GM18499 (cell line): ENCODE results near the gene QPCTL.

Source experiments
- ATAC-seq: cut with Tn5 transposase; IDR thresholded peaks from one replicate; pipeline ENCODE4 v1.9.1; 2021; ENCODE audit warnings: moderate number of reproducible peaks; ENCODE audit not compliant: insufficient read depth, unreplicated experiment

The QPCTL gene

GRCh38 chr19:45692187-45693105 is at the start of gene QPCTL:
Gene QPCTL, plus strand, starts transcription at chr19:45692666. Its CDS starts 38 bp downstream, at chr19:45692704.
- peak; percentile 68 for ATAC-seq

GRCh38 chr19:45643024-45643926 is 49.2 kb upstream of the QPCTL start:
- peak; percentile 14 for ATAC-seq

GRCh38 chr19:45643927-45644771 is 48.3 kb upstream of the QPCTL start:
- ATAC-seq, result no peak

- ATAC-seq, result no peak
Measured at GRCh38 chr19:45645068-45645630, 47.3 kb upstream of the QPCTL start.

GRCh38 chr19:45645631-45646344 is 46.7 kb upstream of the QPCTL start:
- no peak for ATAC-seq

- ATAC-seq, result no peak
Measured at GRCh38 chr19:45646345-45646698, 46.1 kb upstream of the QPCTL start.

GRCh38 chr19:45650722-45651121 is 41.7 kb upstream of the QPCTL start:
- no peak for ATAC-seq

GRCh38 chr19:45653634-45654033 is 38.8 kb upstream of the QPCTL start:
- no peak for ATAC-seq

- no peak for ATAC-seq
Measured at GRCh38 chr19:45655073-45655472, 37.4 kb upstream of the QPCTL start.

- no peak for ATAC-seq
Measured at GRCh38 chr19:45657520-45658167, 34.8 kb upstream of the QPCTL start.

- no peak for ATAC-seq
Measured at GRCh38 chr19:45659096-45659729, 33.3 kb upstream of the QPCTL start.

GRCh38 chr19:45660636-45661035 is 31.8 kb upstream of the QPCTL start:
- no peak for ATAC-seq

- no peak for ATAC-seq
Measured at GRCh38 chr19:45663800-45664199, 28.7 kb upstream of the QPCTL start.

GRCh38 chr19:45664575-45664974 is 27.9 kb upstream of the QPCTL start:
- no peak for ATAC-seq

GRCh38 chr19:45667620-45668341 is 24.7 kb upstream of the QPCTL start, which contains the start of gene GIPR:
Gene GIPR, plus strand, starts transcription at chr19:45668221. Its CDS starts 1,300 bp downstream, at chr19:45669521.
- no peak for ATAC-seq

- ATAC-seq, result no peak
Measured at GRCh38 chr19:45668342-45668871, 24.1 kb upstream of the QPCTL start.
